SKM-1 (cell line): Measurements from ENCODE around the gene NKG7.
A peak's percentile ranks its signal among the peaks of the same experiment; 100 is the strongest.
"Not testable (repeated sequence)": the region's sequence is repeated elsewhere in the genome, so short reads cannot be mapped to it uniquely, and the experiment has no call there.

Source experiments
- DNase-seq: peaks from one replicate; lab custom pipeline; 2025; ENCODE audit not compliant: unreplicated experiment; lab: John Stamatoyannopoulos, UW

NKG7 gene

DNA sequence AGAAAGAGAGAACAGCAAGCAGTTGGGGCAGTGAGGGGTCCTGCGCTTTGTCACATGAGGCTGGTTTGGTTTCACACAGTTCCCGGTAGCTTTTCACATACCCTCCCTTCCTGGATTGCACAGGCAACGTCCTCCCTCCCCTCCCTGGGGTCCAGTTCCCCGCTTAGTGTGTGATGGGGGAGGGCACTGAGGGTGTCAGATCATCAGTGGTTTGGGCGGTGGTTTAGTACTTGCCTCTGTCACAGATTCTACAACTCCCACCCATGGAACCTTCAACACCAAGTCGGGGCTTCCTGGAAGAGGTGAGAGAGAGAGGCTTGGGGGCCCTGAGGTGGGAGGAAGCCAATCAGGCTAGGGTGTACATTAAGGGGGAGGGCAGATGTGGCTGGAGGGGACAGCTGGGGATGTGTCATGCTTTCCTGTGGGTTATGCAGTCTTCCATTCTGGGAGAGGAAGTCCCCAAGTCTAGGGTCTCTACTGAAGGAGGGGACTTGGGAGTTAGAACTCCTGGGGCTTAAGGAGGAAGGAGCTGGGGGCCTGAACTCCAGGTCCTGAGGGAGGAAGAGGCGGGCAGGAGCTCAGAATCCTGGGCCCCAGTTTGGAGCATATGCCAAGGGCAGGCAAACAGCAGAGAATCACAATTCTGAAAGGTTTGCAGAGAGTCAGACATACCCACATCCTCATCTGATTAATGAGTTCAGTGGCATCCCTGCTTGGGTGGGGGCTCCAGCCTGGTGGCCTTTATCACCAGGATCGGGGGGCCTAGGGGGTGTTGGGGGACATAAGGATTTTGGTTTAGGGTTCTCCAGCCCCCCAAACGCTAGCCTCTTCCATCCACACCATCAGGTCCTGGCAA is at the start of gene NKG7:
NKG7 (minus strand) TSS at position 6 of the 856 bp plus-strand sequence. CDS start 119 bp downstream, outside the sequence.
- peak; percentile 62 for DNase-seq

DNA sequence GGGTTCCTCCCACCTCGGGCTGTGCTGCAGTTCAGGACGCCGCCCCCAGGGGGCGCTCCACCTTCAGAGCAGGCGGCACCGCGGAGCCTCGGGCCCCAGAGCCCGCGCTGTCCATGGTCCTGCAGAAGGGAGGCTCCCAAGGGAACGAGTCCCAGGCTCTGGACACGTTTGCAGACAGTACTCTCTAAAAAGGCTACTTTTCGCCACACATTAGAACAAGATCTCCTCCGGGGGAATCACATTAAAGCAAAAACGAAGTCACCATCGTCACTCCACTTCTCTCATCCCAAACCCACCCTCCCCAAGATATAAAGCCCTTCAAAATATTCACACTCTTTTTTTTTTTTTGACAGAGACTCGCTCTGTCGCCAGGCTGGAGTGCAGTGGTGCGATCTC is 49.6 kb upstream of the NKG7 start:
- DNase-seq, result no peak

DNA sequence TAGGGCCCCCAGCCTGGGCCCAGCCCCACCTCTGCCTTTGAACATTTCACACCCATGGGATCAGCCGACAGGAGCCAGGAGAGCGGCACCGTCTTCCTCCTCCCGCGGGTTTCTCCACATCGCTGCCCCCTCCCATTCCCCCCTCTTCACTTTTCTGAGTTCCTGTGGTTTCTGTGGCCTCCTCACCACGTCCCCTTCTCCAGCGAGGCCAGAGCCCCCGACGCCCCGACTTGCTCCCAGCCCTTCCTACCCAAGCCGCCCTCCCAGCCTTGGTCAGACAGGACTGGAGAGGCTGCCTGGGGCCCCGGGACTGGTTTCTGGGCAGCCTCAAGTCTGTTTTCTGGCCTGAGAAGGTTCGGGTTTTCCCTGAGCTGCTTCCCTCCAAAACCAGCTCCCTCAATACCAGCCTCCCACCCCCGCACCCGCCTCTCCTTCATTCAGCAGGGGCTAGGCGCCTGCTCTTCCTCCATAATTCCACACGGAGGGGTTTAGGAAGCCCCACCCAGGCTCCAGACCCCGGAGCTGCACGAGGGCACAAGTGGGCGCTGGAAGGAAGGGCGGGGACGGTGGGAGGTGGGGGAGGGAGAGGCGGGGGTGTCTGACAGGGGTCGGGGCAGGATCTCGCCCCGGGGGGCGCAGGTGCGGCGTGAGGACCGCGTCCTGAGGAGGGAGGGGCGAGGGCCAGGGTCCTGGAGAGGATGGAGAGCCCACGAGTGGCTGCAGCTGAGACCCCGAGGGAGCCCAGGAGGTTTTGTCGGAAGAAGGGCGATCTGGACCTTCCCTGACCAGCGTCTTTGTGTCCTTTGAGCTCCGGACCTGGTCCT is 49.0 kb upstream of the NKG7 start:
- no peak for DNase-seq

GRCh38 chr19:51420511-51420910 is 48.1 kb upstream of the NKG7 start:
- DNase-seq, result not testable (repeated sequence)

GRCh38 chr19:51418707-51419106 is 46.3 kb upstream of the NKG7 start:
- no peak for DNase-seq

GRCh38 chr19:51417810-51418157 is 45.3 kb upstream of the NKG7 start:
- no peak for DNase-seq

DNA sequence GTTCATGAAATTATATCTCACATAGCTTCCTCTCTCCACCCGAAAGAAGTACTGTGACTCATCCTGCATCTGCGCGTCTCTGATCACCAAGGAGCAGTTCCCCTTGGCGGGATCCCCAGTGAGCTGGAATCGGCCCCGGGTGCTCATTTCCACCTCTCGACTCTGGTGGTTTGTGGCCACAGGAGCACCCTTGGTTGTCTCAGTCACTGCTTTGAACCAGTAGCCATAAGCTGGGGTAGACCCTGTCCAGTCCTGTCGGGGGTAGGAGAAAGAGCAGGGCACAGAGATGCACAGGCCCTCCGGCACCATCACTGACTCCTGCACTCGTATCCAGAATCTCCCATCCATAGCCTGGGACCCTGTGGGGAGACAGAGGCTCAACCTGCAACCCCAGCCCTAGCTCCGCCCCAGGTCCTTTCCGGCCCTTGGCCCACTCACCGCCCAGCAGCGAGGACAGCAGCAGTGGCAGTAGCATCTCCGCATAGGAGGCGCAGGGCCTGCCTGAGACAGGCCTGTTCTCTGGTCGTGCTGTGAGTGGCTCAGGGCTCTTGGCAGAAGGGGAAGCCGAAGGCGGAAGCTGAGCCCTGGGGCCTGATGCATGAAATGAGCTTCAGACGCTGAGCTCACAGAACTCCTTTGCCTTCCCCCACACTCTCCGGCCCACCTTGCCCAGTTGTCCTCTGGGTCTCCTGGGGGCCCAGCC is 44.8 kb upstream of the NKG7 start, which contains the start of gene SIGLEC10:
SIGLEC10 (minus strand) TSS at position 536 of the 703 bp plus-strand sequence; CDS start at position 475, 61 bp downstream.
- DNase-seq, result peak; percentile 49

DNA sequence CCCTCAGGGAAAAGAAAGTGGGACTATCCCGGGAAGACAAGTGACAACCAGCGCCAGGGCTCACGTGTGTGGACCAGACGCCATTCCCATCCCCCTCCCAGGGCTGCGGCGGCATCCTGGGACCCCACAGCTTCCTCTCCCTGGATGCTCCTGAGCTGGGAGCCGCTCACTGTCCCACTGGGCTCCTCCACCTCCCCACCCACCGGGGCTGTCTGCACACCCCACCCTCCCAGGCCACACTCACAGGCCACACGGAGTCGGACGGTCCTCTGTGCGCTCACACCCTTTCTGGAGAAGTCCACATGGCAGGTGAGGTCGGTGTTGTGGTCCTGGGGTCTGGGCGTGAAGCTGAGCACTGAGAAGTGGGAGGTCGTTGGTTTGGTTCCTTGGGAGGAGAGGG is 44.0 kb upstream of the NKG7 start:
- DNase-seq, result not testable (repeated sequence)

DNA sequence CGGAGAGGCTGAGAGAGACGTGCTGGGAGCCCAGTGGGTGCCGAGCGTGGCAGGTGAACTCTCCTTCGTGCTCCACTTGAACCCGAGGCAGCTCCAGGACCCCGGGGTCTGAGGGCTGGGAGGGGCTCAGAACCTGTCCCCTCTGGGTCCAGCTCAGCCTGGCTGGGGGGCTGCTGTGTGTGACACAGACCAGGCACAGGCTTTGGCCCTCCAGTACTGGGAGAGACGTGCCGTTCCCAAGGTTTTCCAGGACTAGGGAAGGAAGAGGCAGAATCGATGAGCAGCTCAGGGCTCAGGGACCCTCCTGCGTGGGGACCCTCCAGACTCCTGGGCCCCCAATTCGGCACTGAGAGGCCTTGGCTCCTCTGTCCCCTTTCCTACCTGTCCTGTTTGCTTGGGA is 42.7 kb upstream of the NKG7 start:
- no peak for DNase-seq

- DNase-seq, result no peak
Measured at GRCh38 chr19:51410950-51411748, 38.7 kb upstream of the NKG7 start.

- DNase-seq, result peak; percentile 67
Measured at GRCh38 chr19:51407511-51408131, 35.2 kb upstream of the NKG7 start.

- DNase-seq, result no peak
Measured at GRCh38 chr19:51402117-51402516, 29.7 kb upstream of the NKG7 start.

DNA sequence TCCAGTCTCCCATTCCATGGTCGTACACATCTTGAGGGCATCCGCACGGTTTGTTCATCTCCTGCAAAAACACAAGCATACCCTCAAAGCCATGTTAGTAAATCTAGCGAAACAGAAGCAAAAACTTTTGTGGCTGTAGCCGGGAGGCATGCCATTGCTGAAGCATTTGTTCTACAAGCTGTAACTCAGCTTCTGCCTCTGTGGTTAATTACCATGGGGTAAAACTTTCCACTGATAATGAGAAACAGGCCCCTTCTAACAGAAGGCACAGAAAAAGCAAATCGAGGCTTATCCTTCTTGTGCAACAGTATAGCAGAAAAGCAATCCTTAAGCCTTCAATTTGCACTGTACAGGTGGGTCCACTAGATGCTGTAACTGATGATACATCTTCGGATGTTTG is 27.5 kb upstream of the NKG7 start:
- DNase-seq, result not testable (repeated sequence)

DNA sequence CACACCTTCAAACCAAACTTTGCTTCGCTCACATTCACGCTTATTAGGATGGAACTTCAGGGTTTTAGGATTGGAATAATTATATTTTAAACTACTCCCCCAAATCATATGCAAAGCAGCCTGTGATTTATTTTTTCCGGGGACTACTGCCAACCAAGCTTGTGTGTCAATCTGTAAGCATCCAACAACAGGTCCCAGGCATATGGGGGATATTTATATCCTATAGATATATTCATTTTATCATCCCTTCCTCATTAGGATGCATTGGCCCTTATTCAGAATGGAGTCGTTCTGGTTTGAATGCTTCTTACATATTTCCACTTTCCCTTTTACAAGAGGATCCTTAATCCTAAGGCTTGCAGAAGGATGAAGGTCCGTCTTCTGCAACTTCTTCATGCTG is 26.8 kb upstream of the NKG7 start:
- DNase-seq, result no peak

DNA sequence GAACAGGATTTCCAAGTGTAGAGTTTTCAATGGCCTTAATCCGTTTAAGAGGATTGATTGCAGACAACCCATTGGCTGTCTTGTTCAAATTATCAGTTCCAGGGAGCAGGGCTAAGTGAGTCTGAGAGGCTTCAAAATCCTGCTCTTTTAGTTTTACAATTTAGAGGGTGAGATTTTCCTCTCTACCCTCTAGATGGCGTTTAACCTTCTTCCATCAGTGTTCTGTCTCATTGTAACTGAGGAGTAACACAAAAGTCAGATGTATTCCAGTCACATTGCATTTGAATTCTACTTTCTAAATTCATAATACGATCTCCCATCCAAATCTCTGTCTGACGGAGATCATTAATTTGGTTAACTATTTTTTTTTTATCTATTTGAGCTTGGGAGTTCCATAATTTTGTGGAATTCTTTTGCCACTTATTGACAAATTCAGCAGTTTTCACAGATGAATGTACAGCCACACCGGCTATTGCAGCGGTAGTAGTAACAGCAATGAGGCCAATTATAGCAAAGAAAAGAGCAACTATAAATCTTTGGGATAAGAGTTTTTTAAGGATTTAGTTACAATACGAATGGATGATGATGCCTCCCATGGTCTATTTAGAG is 25.7 kb upstream of the NKG7 start:
- DNase-seq, result peak; percentile 6

DNA sequence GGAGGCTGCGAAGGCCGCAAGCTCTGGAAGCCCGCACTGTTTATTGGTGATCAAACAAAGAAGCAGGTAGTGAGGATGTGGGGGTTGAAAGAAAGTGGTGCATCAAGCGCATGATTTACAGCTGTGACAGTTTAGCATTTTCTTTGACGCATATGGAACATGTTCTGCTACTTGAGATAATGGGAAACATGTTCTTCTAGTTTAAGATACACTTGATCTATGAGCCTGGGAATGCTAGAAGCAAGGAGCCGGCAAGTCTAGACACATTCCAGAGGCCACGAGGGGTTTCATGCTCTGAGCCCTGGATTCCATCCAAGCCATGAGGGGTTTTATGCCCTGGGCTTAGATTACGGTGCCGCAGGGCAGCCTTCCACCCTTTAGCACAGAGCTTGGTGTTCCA is 25.0 kb upstream of the NKG7 start:
- not testable (repeated sequence) for DNase-seq

GRCh38 chr19:51396175-51396574 is 23.7 kb upstream of the NKG7 start:
- no peak for DNase-seq

- DNase-seq, result peak; percentile 82
Measured at GRCh38 chr19:51394050-51394836, 21.8 kb upstream of the NKG7 start.

GRCh38 chr19:51392701-51393100 is 20.2 kb upstream of the NKG7 start:
- no peak for DNase-seq
